NT2/D1 (cell line): ENCODE measurements around the gene HOXC6.

Source experiments
- YY1 ChIP-seq: IDR thresholded peaks from 2 replicates; pipeline ENCODE4 v1.6.1; 2011; ENCODE audit not compliant: insufficient read length, insufficient read depth
- ZNF274 ChIP-seq: IDR thresholded peaks from 2 replicates; pipeline ENCODE4 v1.6.1; 2011; ENCODE audit warnings: mild to moderate bottlenecking, low read depth, low read length

GRCh38 chr12:53998900-53999236 lies 29.4 kb upstream of the HOXC6 start:
- no peak for TF ChIP-seq YY1
- no peak for TF ChIP-seq ZNF274
